Measurements from ENCODE around the gene AADACL2. TPM values are rescaled to one million over a fixed set of nuclear protein-coding genes. Genes with fewer than 3 reads are reported as not detected.

AADACL2 gene, protein sequence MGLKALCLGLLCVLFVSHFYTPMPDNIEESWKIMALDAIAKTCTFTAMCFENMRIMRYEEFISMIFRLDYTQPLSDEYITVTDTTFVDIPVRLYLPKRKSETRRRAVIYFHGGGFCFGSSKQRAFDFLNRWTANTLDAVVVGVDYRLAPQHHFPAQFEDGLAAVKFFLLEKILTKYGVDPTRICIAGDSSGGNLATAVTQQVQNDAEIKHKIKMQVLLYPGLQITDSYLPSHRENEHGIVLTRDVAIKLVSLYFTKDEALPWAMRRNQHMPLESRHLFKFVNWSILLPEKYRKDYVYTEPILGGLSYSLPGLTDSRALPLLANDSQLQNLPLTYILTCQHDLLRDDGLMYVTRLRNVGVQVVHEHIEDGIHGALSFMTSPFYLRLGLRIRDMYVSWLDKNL
- not detected in 2 replicates for total RNA-seq

- no peak within 1 kb of the TSS for H3K27ac Mint-ChIP-seq
- H3K9me3 Mint-ChIP-seq, result no peaks in the 10 kb centered on the region
- intact Hi-C loops (cut with micrococcal nuclease), result no loop called here
- no peak for DNase-seq (ENCODE audit: low spot score)
- H3K4me1 Mint-ChIP-seq (ENCODE audit: low read depth), result no peaks in the 10 kb centered on the region
- peaks cover 8% of the 10 kb centered on the region for H3K27me3 Mint-ChIP-seq (ENCODE audit: insufficient read depth)
- H3K36me3 Mint-ChIP-seq (ENCODE audit: low read depth), result no peaks in the 10 kb centered on the region
- no peak within 1 kb of the TSS for H3K4me3 Mint-ChIP-seq
These were observed at the start of gene AADACL2 for GRCh38 chr3:151733613-151734012. Gene AADACL2 (plus strand): TSS chr3:151733927. CDS start chr3:151734036, 109 bp downstream.

GRCh38 chr3:151684094-151684493 lies 49.6 kb upstream of the AADACL2 start:
- Mint-ChIP-seq H3K36me3 (ENCODE audit: low read depth) (no peaks in the 10 kb centered on the region), H3K9me3 (no peaks in the 10 kb centered on the region), H3K4me3 (no peak overlapping the region), H3K4me1 (ENCODE audit: low read depth) (no peaks in the 10 kb centered on the region), H3K27ac (no peak overlapping the region), H3K27me3 (ENCODE audit: insufficient read depth) (no peaks in the 10 kb centered on the region)
- DNase-seq (ENCODE audit: low spot score), result no peak
- intact Hi-C loops (cut with micrococcal nuclease), result no loop called here

DNA sequence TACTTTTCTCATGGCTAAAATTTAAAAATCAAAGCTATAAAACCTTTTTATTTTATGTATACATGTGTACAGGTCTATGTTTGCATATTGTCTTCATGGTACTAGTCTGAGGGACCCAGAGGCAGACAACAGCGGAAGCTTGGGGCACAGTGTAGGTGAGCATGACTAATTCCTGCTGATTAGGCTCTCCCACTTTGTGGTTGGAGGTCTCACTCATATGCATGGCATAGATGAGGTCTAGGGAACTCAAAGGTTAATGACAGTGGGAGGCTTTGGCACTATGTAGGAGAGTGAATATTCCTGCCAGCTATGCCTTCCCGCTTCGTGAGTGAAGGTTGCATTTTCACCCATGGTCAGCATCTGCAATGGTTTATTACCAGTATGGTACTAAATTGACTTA lies 47.5 kb upstream of the AADACL2 start:
- Mint-ChIP-seq H3K9me3 (no peaks in the 10 kb centered on the region), H3K4me3 (no peak overlapping the region), H3K4me1 (ENCODE audit: low read depth) (no peaks in the 10 kb centered on the region), H3K27me3 (ENCODE audit: insufficient read depth) (no peaks in the 10 kb centered on the region), H3K27ac (no peak overlapping the region), H3K36me3 (ENCODE audit: low read depth) (no peaks in the 10 kb centered on the region)
- DNase-seq (ENCODE audit: low spot score), result no peak
- intact Hi-C loops (cut with micrococcal nuclease), result no loop called here

- Mint-ChIP-seq H3K9me3 (no peaks in the 10 kb centered on the region), H3K27me3 (ENCODE audit: insufficient read depth) (no peaks in the 10 kb centered on the region), H3K27ac (no peak overlapping the region), H3K4me3 (no peak overlapping the region), H3K4me1 (ENCODE audit: low read depth) (no peaks in the 10 kb centered on the region), H3K36me3 (ENCODE audit: low read depth) (no peaks in the 10 kb centered on the region)
- intact Hi-C loops (cut with micrococcal nuclease), result no loop called here
- no peak for DNase-seq (ENCODE audit: low spot score)
These were observed 46.7 kb upstream of the AADACL2 start for GRCh38 chr3:151687076-151687475.

GRCh38 chr3:151688571-151688970 lies 45.2 kb upstream of the AADACL2 start:
- Mint-ChIP-seq H3K4me1 (ENCODE audit: low read depth) (no peaks in the 10 kb centered on the region), H3K36me3 (ENCODE audit: low read depth) (no peaks in the 10 kb centered on the region), H3K4me3 (no peak overlapping the region), H3K9me3 (no peaks in the 10 kb centered on the region), H3K27ac (no peak overlapping the region), H3K27me3 (ENCODE audit: insufficient read depth) (no peaks in the 10 kb centered on the region)
- intact Hi-C loops (cut with micrococcal nuclease), result no loop called here
- no peak for DNase-seq (ENCODE audit: low spot score)

GRCh38 chr3:151690645-151691044 lies 43.1 kb upstream of the AADACL2 start:
- intact Hi-C loops (cut with micrococcal nuclease), result no loop called here

GRCh38 chr3:151697496-151697895 lies 36.2 kb upstream of the AADACL2 start:
- intact Hi-C loops (cut with micrococcal nuclease), result no loop called here
- no peak overlapping the region for H3K4me3 Mint-ChIP-seq
- H3K4me1 Mint-ChIP-seq (ENCODE audit: low read depth), result no peaks in the 10 kb centered on the region
- H3K36me3 Mint-ChIP-seq (ENCODE audit: low read depth), result no peaks in the 10 kb centered on the region
- H3K9me3 Mint-ChIP-seq, result no peaks in the 10 kb centered on the region
- DNase-seq (ENCODE audit: low spot score), result no peak
- peaks cover 3% of the 10 kb centered on the region for H3K27me3 Mint-ChIP-seq (ENCODE audit: insufficient read depth)
- no peak overlapping the region for H3K27ac Mint-ChIP-seq

More at GRCh38 chr3:151690645-151691044, 43.1 kb upstream of the AADACL2 start:
- no peaks in the 10 kb centered on the region for H3K4me1 Mint-ChIP-seq (ENCODE audit: low read depth)
- H3K36me3 Mint-ChIP-seq (ENCODE audit: low read depth), result no peaks in the 10 kb centered on the region
- no peaks in the 10 kb centered on the region for H3K9me3 Mint-ChIP-seq
- DNase-seq (ENCODE audit: low spot score), result no peak
- H3K27me3 Mint-ChIP-seq (ENCODE audit: insufficient read depth), result no peaks in the 10 kb centered on the region
- H3K4me3 Mint-ChIP-seq, result no peak overlapping the region
- H3K27ac Mint-ChIP-seq, result no peak overlapping the region

DNA sequence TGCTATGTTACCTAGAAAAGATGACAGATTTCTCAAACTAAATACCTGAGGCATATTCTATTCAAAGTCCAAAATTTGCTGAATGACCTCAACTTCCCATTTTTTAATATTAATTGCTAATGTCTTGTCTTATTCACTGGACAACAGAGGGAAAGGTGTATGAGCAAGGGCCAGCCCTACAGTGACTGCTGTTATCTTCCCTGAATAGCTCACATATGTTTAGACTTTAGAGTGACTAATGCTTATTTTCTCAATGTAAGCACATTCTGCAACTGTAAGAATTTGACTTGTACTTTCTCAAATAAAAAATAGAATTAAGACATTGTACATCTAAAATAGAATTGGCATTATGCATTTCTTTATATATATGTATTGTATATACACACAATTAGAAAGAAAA lies 26.5 kb upstream of the AADACL2 start:
- no peak overlapping the region for H3K4me3 Mint-ChIP-seq
- no peaks in the 10 kb centered on the region for H3K9me3 Mint-ChIP-seq

GRCh38 chr3:151708868-151709267 lies 24.9 kb upstream of the AADACL2 start:
- Mint-ChIP-seq H3K4me3 (no peak overlapping the region), H3K36me3 (ENCODE audit: low read depth) (no peaks in the 10 kb centered on the region), H3K27me3 (ENCODE audit: insufficient read depth) (no peaks in the 10 kb centered on the region), H3K4me1 (ENCODE audit: low read depth) (no peaks in the 10 kb centered on the region), H3K9me3 (no peaks in the 10 kb centered on the region), H3K27ac (no peak overlapping the region)
- DNase-seq (ENCODE audit: low spot score), result no peak
- intact Hi-C loops (cut with micrococcal nuclease), result no loop called here

More for the DNA sequence above, 26.5 kb upstream of the AADACL2 start:
- DNase-seq (ENCODE audit: low spot score), result no peak
- no peak overlapping the region for H3K27ac Mint-ChIP-seq
- intact Hi-C loops (cut with micrococcal nuclease), result no loop called here
- no peaks in the 10 kb centered on the region for H3K27me3 Mint-ChIP-seq (ENCODE audit: insufficient read depth)
- no peaks in the 10 kb centered on the region for H3K36me3 Mint-ChIP-seq (ENCODE audit: low read depth)
- no peaks in the 10 kb centered on the region for H3K4me1 Mint-ChIP-seq (ENCODE audit: low read depth)

GRCh38 chr3:151709847-151710246 lies 23.9 kb upstream of the AADACL2 start:
- no peaks in the 10 kb centered on the region for H3K27me3 Mint-ChIP-seq (ENCODE audit: insufficient read depth)
- H3K27ac Mint-ChIP-seq, result no peak overlapping the region
- H3K4me1 Mint-ChIP-seq (ENCODE audit: low read depth), result no peaks in the 10 kb centered on the region
- DNase-seq (ENCODE audit: low spot score), result no peak
- no peak overlapping the region for H3K4me3 Mint-ChIP-seq
- intact Hi-C loops (cut with micrococcal nuclease), result no loop called here
- no peaks in the 10 kb centered on the region for H3K36me3 Mint-ChIP-seq (ENCODE audit: low read depth)
- H3K9me3 Mint-ChIP-seq, result no peaks in the 10 kb centered on the region

DNA sequence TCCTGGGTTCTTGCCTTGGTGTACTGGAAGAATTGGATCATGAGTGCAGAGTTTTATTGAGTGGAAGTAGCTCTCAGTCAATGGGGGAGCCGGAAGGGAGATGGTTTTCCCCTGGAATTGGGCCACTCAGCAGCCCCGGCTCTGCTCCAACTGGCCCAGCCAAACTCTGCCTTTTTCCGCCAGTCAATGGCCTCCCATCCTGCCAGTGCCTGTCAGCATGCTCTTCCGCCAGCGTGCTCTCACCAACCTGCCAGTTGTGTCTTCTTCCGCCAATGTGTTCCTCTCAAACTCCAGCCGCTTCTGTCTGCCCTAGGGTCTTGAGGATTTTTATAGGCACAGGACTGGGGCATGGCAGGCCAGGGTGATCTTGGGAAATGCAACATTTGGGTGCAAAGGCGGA lies 12.4 kb upstream of the AADACL2 start:
- no peak for DNase-seq (ENCODE audit: low spot score)
- no peaks in the 10 kb centered on the region for H3K4me1 Mint-ChIP-seq (ENCODE audit: low read depth)
- H3K27ac Mint-ChIP-seq, result no peak overlapping the region
- H3K4me3 Mint-ChIP-seq, result no peak overlapping the region
- no peaks in the 10 kb centered on the region for H3K9me3 Mint-ChIP-seq
- H3K36me3 Mint-ChIP-seq (ENCODE audit: low read depth), result no peaks in the 10 kb centered on the region
- intact Hi-C loops (cut with micrococcal nuclease), result no loop called here
- no peaks in the 10 kb centered on the region for H3K27me3 Mint-ChIP-seq (ENCODE audit: insufficient read depth)

- no peaks in the 10 kb centered on the region for H3K36me3 Mint-ChIP-seq (ENCODE audit: low read depth)
- no peak for DNase-seq (ENCODE audit: low spot score)
- H3K4me1 Mint-ChIP-seq (ENCODE audit: low read depth), result no peaks in the 10 kb centered on the region
- no peaks in the 10 kb centered on the region for H3K9me3 Mint-ChIP-seq
- no peak overlapping the region for H3K27ac Mint-ChIP-seq
- intact Hi-C loops (cut with micrococcal nuclease), result no loop called here
- H3K27me3 Mint-ChIP-seq (ENCODE audit: insufficient read depth), result no peaks in the 10 kb centered on the region
- H3K4me3 Mint-ChIP-seq, result no peak overlapping the region
These were observed 10.9 kb upstream of the AADACL2 start for GRCh38 chr3:151722856-151723255.

GRCh38 chr3:151724576-151725562 lies 8.9 kb upstream of the AADACL2 start:
- Mint-ChIP-seq H3K36me3 (ENCODE audit: low read depth) (no peaks in the 10 kb centered on the region), H3K27ac (no peak overlapping the region), H3K9me3 (no peaks in the 10 kb centered on the region), H3K27me3 (ENCODE audit: insufficient read depth) (peaks cover 1% of the 10 kb centered on the region), H3K4me3 (no peak overlapping the region), H3K4me1 (ENCODE audit: low read depth) (no peaks in the 10 kb centered on the region)
- no peak for DNase-seq (ENCODE audit: low spot score)
- intact Hi-C loops (cut with micrococcal nuclease), result no loop called here

Data from activated T-helper 1 cell treated with anti-CD3 and anti-CD28 coated beads, Interleukin-12 subunit alpha, Interleukin-12 subunit beta, Interleukin-2, Interleukin-4 antibody, amounts not matched to agents 30 ng/mL and 10 ng/mL and 1 ng/mL, durations not matched to agents 14 hours and 24 hours and 36 hours (primary cell).